GM23338 (cell line): ENCODE results near the gene FARP1.

Experiments used
- CREB1 ChIP-seq: fragments of 250-450 bp; sonication (Bioruptor Pico); IDR thresholded peaks from 2 replicates; pipeline ENCODE4 v1.5.0; 2020; ENCODE audit warnings: low read depth, mild to moderate bottlenecking, moderate library complexity
- CTCF ChIP-seq, 2 experiments: fragments of 200-600 bp in 1 of 2; sonication (generic) in 1 of 2; conservative IDR thresholded peaks; 2 replicates each; pipeline versions ENCODE4 v1.5.1 to v1.6.1; 2016 to 2017; ENCODE audit warnings: antibody characterized with exemption in 2 of 2, low read depth in 2 of 2, mild to moderate bottlenecking in 2 of 2, moderate library complexity in 1 of 2
- ETS1 ChIP-seq: IDR thresholded peaks from 2 replicates; pipeline ENCODE4 v1.6.1; 2016; ENCODE audit warnings: antibody characterized with exemption
- EZH2 ChIP-seq: fragments of 200-600 bp; sonication (generic); IDR thresholded peaks from one replicate; pipeline ENCODE4 v1.8.0; 2017; ENCODE audit warnings: antibody characterized with exemption, mild to moderate bottlenecking, low read depth; ENCODE audit not compliant: unreplicated experiment
- EZH2phosphoT487 ChIP-seq: fragments of 200-600 bp; sonication (generic); IDR thresholded peaks from one replicate; pipeline ENCODE4 v1.8.1; 2018; ENCODE audit warnings: antibody characterized with exemption; ENCODE audit not compliant: unreplicated experiment
- JUNB ChIP-seq: IDR thresholded peaks from one replicate; pipeline ENCODE4 v1.6.1; 2016; ENCODE audit warnings: antibody characterized with exemption; ENCODE audit not compliant: unreplicated experiment
- NANOG ChIP-seq: IDR thresholded peaks from 2 replicates; pipeline ENCODE4 v1.6.1; 2016; ENCODE audit warnings: antibody characterized with exemption, borderline replicate concordance
- POLR2AphosphoS5 ChIP-seq: IDR thresholded peaks from 2 replicates; pipeline ENCODE4 v1.6.1; 2016; ENCODE audit warnings: antibody characterized with exemption, low read depth
- REST ChIP-seq: IDR thresholded peaks from one replicate; pipeline ENCODE4 v1.6.1; 2018; ENCODE audit warnings: antibody characterized with exemption; ENCODE audit not compliant: unreplicated experiment
- ZNF114 ChIP-seq: fragments of 250-450 bp; sonication (Bioruptor Pico); IDR thresholded peaks from 2 replicates; pipeline ENCODE4 v1.5.0; 2020; ENCODE audit warnings: mild to moderate bottlenecking, moderate library complexity
- ZNF331 ChIP-seq: fragments of 250-450 bp; sonication (Bioruptor Pico); IDR thresholded peaks from 2 replicates; pipeline ENCODE4 v1.5.0; 2020; ENCODE audit warnings: low read depth, mild to moderate bottlenecking, moderate library complexity

- TF ChIP-seq POLR2AphosphoS5, result no peak
- TF ChIP-seq EZH2, result no peak
- no peak for TF ChIP-seq CTCF (conservative IDR thresholded peaks at IDR 0.05; ENCODE audit: low read depth in 2 of 2)
- no peak for TF ChIP-seq REST
- no peak for TF ChIP-seq ZNF114 (CRISPR knock-in tag)
- no peak for TF ChIP-seq CREB1
- no peak for TF ChIP-seq ETS1
- no peak for TF ChIP-seq EZH2phosphoT487
- TF ChIP-seq JUNB, result no peak
- no peak for TF ChIP-seq NANOG
- no peak for TF ChIP-seq ZNF331
Observed at GRCh38 chr13:98442391-98443230, 299.7 kb downstream of the FARP1 start.
